Superior temporal gyrus (tissue), 1 donor: ENCODE data around the gene KY.

Experiments used
- DNase-seq: peaks from one replicate; pipeline ENCODE4 v3.0.0-alpha.2; 2016; ENCODE audit errors: extremely low spot score

KY gene

GRCh38 chr3:134644731-134645514 is 5.9 kb downstream of the KY start:
- DNase-seq = peak; percentile 22

- DNase-seq = no peak
Measured at GRCh38 chr3:134643150-134643675, 7.6 kb downstream of the KY start.

GRCh38 chr3:134642445-134643149 is 8.2 kb downstream of the KY start:
- DNase-seq = no peak

- DNase-seq = no peak
Measured at GRCh38 chr3:134641671-134642300, 9.0 kb downstream of the KY start.

- DNase-seq = peak; percentile 50
Measured at GRCh38 chr3:134640872-134641470, 9.9 kb downstream of the KY start.

GRCh38 chr3:134640378-134640777 is 10.4 kb downstream of the KY start:
- no peak for DNase-seq

GRCh38 chr3:134638385-134639030 is 12.3 kb downstream of the KY start:
- no peak for DNase-seq

GRCh38 chr3:134636406-134636805 is 14.4 kb downstream of the KY start:
- no peak for DNase-seq

GRCh38 chr3:134630506-134630905 is 20.3 kb downstream of the KY start:
- no peak for DNase-seq

- DNase-seq = no peak
Measured at GRCh38 chr3:134628884-134629283, 21.9 kb downstream of the KY start.

- no peak for DNase-seq
Measured at GRCh38 chr3:134627831-134628230, 23.0 kb downstream of the KY start.

GRCh38 chr3:134625885-134626741 is 24.7 kb downstream of the KY start:
- no peak for DNase-seq

GRCh38 chr3:134625462-134625861 is 25.4 kb downstream of the KY start:
- DNase-seq = no peak

GRCh38 chr3:134624537-134625287 is 26.1 kb downstream of the KY start:
- no peak for DNase-seq

GRCh38 chr3:134623615-134624245 is 27.1 kb downstream of the KY start:
- DNase-seq = no peak

GRCh38 chr3:134622806-134623365 is 27.9 kb downstream of the KY start:
- DNase-seq = no peak

GRCh38 chr3:134621854-134622253 is 29.0 kb downstream of the KY start:
- peak; percentile 25 for DNase-seq

GRCh38 chr3:134620476-134621115 is 30.2 kb downstream of the KY start:
- no peak for DNase-seq
